ENCODE results near the gene TMEFF2.
"Not testable (repeated sequence)": the region's sequence is repeated elsewhere in the genome, so short reads cannot be mapped to it uniquely, and the experiment has no call there.

The TMEFF2 gene

DNA sequence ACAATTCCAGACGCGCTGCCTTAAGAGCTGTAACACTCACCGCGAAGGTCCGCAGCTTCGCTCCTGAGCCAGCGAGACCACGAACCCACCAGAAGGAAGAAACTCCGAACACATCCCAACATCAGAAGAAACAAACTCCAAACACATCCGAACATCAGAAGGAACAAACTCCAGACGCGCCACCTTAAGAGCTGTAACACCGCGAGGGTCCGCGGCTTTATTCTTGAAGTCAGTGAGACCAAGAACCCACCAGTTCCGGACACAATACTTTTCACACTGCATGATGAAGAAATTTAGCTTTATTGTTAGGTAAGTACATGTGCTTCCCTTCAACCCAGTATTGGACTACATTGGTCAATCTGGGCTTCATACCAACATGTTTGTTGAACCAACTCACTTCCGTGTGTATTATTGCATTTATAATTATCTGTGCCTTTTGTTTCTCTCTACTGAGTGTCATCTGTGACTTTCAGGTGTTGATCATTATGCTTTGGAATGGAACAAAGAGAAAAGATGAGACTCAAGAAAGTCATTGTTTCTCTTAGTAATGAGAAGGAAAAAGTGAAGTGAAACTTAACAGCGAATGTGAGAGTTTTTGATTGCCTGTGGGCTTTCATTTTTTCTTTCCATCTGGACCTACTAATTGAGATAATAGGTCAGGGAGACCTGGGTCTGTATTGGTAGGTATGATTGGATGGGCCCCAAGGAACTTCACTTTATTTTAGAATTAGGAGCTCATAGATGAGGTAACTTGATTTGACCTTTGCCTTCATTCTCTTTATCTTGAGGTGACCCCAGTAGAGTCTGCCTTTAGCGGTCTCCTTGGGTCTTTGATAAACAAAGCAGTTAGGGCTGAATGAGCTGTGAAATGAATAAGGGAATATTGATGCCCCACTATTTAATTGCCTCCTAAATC lies 271.7 kb downstream of the TMEFF2 start:
- no peaks in the 10 kb centered on the region for H3K27me3 Mint-ChIP-seq (ENCODE audit: low read depth)
- H3K9me3 Mint-ChIP-seq: peaks cover 6% of the 10 kb centered on the region
- no peaks in the 10 kb centered on the region for H3K36me3 Mint-ChIP-seq (ENCODE audit: low read depth)
- TF ChIP-seq, protein P1, sequence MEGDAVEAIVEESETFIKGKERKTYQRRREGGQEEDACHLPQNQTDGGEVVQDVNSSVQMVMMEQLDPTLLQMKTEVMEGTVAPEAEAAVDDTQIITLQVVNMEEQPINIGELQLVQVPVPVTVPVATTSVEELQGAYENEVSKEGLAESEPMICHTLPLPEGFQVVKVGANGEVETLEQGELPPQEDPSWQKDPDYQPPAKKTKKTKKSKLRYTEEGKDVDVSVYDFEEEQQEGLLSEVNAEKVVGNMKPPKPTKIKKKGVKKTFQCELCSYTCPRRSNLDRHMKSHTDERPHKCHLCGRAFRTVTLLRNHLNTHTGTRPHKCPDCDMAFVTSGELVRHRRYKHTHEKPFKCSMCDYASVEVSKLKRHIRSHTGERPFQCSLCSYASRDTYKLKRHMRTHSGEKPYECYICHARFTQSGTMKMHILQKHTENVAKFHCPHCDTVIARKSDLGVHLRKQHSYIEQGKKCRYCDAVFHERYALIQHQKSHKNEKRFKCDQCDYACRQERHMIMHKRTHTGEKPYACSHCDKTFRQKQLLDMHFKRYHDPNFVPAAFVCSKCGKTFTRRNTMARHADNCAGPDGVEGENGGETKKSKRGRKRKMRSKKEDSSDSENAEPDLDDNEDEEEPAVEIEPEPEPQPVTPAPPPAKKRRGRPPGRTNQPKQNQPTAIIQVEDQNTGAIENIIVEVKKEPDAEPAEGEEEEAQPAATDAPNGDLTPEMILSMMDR (IDR thresholded peaks at IDR 0.05; ENCODE audit: unreplicated experiment in 3 of 3): no peak
- H3K4me3 Mint-ChIP-seq: no peak overlapping the region
- peaks cover 17% of the 10 kb centered on the region for H3K4me1 Mint-ChIP-seq
- peak overlapping the region in 2 of 3 experiments; percentile 51 to 78 for H3K27ac Mint-ChIP-seq

DNA sequence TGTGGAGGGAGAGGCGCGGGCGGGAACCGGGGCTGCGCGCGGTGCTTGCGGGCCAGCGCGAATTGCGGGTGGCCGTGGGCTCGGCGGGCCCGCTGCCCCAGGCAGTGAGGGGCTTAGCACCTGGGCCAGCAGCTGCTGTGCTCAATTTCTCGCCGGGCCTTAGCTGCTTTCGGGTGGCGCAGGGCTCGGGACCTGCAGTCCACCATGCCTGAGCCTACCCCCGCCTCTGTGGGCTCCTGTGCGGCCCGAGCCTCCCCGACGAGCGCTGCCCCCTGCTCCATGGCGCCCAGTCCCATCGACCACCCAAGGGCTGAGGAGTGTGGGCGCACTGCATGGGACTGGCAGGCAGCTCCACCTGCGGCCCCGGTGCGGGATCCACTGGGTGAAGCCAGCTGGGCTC lies 273.1 kb downstream of the TMEFF2 start:
- not testable (repeated sequence) for H3K27me3 Mint-ChIP-seq (ENCODE audit: low read depth); H3K9me3 Mint-ChIP-seq; H3K36me3 Mint-ChIP-seq (ENCODE audit: low read depth); H3K27ac Mint-ChIP-seq; H3K4me3 Mint-ChIP-seq
- peaks cover 14% of the 10 kb centered on the region for H3K4me1 Mint-ChIP-seq

DNA sequence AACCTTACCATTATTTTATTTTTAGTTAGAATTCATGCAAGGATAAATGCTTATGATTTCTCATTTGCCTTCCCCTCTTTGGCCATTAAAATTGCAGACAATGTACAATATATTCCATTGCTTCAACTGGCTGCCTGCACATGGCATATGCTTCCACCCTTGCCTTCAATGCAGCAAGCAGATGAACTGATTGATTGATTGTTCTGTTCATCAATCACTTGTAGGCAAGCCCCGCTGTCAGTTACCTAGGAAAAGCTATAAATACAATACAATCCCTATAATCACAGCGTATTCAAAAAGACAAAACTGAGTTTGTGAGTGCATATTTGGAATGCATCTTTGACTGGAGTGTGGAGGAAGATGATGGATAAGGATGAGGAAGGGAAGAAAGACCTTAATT lies 274.2 kb downstream of the TMEFF2 start:
- H3K4me3 Mint-ChIP-seq: no peak overlapping the region
- peaks cover 6% of the 10 kb centered on the region for H3K9me3 Mint-ChIP-seq
- no peak overlapping the region for H3K27ac Mint-ChIP-seq
- peaks cover 18% of the 10 kb centered on the region for H3K4me1 Mint-ChIP-seq
- H3K27me3 Mint-ChIP-seq (ENCODE audit: low read depth): no peaks in the 10 kb centered on the region
- TF ChIP-seq, protein P1 (IDR thresholded peaks at IDR 0.05; ENCODE audit: unreplicated experiment in 3 of 3): no peak
- no peaks in the 10 kb centered on the region for H3K36me3 Mint-ChIP-seq (ENCODE audit: low read depth)

DNA sequence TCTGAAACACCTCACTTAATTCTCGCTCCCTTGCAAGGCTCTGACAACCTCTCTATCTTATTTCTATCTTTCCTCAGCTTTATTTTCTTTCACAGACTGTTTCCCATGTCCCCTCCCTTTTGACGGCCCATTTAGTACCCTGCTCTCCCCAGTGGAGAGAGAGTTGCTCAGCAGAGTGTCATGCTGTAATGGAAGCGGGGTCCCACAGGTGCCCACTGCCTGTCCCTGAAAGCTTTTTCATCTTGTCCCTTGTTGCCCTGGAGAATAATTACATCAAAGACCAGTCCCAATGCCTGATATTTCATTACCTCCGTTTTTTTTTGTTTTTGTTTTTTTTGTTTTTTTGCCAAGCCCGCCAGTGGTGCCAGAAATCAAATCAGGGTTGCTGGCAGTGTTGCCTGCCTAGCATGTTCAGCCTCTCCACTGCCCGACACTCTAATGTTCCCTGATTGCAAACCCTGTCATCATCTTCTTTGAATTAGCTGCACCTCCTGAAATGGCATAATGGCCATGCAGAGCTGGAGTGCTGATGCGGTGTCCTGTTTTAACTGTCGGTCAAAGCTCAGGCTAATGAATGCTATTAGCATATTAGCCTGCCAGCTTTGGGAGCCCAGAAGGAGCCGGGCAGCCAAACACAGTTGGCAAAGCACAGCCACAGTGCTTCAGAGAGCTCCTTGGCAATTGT lies 276.6 kb downstream of the TMEFF2 start:
- no peaks in the 10 kb centered on the region for H3K27me3 Mint-ChIP-seq (ENCODE audit: low read depth)

DNA sequence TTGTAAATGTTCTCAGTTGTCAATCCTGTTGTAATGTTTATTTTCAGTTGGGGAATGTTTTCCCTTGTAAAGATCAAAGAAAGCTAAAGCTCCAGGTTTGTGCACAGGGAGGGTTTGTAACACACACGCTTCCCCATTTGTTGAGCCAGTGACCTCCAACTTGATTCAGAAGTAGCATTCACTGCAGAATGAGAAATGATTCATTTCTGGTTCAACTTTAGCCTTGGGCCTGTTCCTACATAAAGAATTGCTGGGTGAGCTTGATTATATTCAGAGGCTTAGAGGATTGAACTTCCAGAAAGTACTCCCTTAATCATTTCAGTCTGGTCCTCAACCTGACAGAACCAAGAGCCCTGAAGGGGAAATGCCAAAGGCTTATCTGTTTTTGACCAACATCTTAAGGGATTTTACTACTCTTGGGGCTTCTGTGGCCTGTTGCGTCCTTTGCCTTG lies 277.3 kb downstream of the TMEFF2 start:
- Mint-ChIP-seq H3K4me1 (peaks cover 18% of the 10 kb centered on the region), H3K4me3 (no peak overlapping the region), H3K27me3 (ENCODE audit: low read depth) (no peaks in the 10 kb centered on the region), H3K9me3 (peaks cover under 1% of the 10 kb centered on the region), H3K36me3 (ENCODE audit: low read depth) (no peaks in the 10 kb centered on the region), H3K27ac (peak overlapping the region in 1 of 3 experiments; percentile 12)
- TF ChIP-seq, protein P1 (IDR thresholded peaks at IDR 0.05; ENCODE audit: unreplicated experiment in 3 of 3): no peak

More for the DNA sequence above, 276.6 kb downstream of the TMEFF2 start:
- Mint-ChIP-seq H3K9me3 (peaks cover 6% of the 10 kb centered on the region), H3K27ac (peak overlapping the region in 1 of 3 experiments; percentile 12), H3K4me3 (no peak overlapping the region), H3K4me1 (peaks cover 18% of the 10 kb centered on the region), H3K36me3 (ENCODE audit: low read depth) (no peaks in the 10 kb centered on the region)
- TF ChIP-seq, protein P1 (IDR thresholded peaks at IDR 0.05; ENCODE audit: unreplicated experiment in 3 of 3): no peak

DNA sequence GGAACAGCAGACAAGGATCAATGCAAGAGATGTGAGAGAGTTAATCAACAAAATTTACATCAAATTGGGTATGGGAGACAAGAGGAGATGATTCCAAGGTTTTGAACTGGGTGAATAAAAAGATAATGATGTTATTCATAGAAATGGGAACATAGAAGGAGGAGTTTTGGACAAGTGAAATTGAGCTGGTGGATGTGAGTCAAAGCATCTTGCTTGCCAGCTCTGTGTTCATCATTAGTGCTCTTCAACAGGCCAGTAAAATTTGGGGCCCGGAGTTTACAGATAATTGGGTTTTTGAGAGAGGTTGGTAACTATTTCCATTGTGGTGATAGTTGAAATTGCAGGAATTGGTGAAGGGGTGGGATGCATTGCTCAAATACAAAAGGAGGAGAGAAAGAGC lies 277.9 kb downstream of the TMEFF2 start:
- Mint-ChIP-seq H3K9me3 (no peaks in the 10 kb centered on the region), H3K36me3 (ENCODE audit: low read depth) (no peaks in the 10 kb centered on the region), H3K27me3 (ENCODE audit: low read depth) (no peaks in the 10 kb centered on the region), H3K4me3 (no peak overlapping the region), H3K27ac (no peak overlapping the region), H3K4me1 (peaks cover 18% of the 10 kb centered on the region)
- TF ChIP-seq, protein P1 (IDR thresholded peaks at IDR 0.05; ENCODE audit: unreplicated experiment in 3 of 3): no peak
